WTC11 (cell line): ENCODE measurements around the gene FAM234A.

Source experiments
- NR1H2 ChIP-seq: sonication (generic); formaldehyde crosslinking; IDR thresholded peaks from 2 replicates; pipeline ENCODE4 v1.9.0; 2021; ENCODE audit warnings: mild to moderate bottlenecking, moderate library complexity, missing genetic modification reagents
- NR2C2 ChIP-seq: sonication (generic); formaldehyde crosslinking; IDR thresholded peaks from 2 replicates; pipeline ENCODE4 v1.8.0; 2022; ENCODE audit warnings: mild to moderate bottlenecking, missing genetic modification reagents
- SMAD3 ChIP-seq: sonication (generic); formaldehyde crosslinking; IDR thresholded peaks from 2 replicates; pipeline ENCODE4 v1.8.0; 2022; ENCODE audit warnings: missing genetic modification reagents, mild to moderate bottlenecking, borderline replicate concordance

DNA sequence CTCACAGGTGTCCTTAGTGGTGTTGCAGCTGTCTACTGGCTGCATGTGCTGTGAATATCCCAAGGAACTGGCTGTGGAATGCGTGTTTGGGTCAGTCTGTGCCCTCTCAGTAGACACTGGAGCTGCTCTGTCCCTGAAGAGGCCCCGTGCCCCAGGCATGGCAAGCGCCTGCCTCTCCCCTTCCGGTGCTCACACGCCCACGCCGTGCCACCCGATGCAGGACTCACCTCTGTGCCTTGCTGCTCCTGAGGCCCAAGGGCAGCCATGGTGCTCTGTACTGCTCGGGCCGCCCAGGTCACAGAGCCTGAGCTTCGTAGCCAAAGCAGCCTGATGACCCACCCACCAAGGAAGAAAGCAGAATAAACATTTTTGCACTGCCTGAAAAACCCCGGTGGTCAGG is 31.1 kb downstream of the FAM234A start:
- no peak for TF ChIP-seq SMAD3 (CRISPR knock-in tag)
- no peak for TF ChIP-seq NR1H2 (CRISPR knock-in tag)
- no peak for TF ChIP-seq NR2C2 (CRISPR knock-in tag)
